ENCODE measurements around the gene SLC13A4.

SLC13A4 gene

DNA sequence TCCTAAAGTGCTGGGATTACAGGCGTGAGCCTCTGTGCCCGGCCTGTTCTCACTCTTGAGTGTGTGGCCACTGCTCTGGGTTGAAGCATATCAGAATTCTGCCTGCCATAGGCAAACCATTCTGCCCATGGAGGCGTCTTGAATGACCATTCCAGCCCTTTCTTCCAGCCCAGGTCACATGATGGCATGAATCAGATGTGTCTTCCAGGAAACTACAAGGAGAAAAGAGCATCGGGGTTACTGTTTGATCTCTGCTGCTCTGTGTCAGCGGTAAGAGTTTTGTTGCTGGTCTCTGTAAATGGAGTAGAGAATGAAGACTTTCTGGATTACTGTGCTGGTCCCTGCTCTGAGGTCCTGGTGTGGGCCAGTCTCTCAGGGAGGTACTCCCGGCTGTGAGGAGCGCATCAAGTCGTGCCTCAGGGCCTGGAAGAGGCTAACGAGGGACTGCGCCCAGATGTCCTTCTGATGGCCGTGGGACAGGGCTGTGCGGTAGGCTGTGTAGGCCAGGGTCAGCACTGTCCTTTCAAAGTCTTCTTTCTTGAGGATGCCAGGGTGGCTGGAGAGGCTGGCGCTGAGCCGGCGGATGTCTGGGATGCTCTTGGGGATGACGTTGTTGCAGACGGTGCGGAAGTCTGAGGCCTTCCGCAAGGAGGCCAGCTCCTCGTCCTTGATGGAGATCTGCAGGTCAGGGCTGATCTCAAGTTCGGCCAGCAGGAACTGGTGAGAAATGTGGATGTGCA lies 5.8 kb upstream of the SLC13A4 start:
- TF ChIP-seq CTCF (IDR thresholded peaks at IDR 0.05; ENCODE audit: insufficient read depth, low read depth, low read length, missing control alignments) = no peak
- no peak overlapping the region for H3K4me3 ChIP-seq (ENCODE audit: low read depth, low read length)
- no peak for DNase-seq (ENCODE audit: low read depth)

GRCh38 chr7:135731131-135731530 lies 3.1 kb upstream of the SLC13A4 start:
- DNase-seq (ENCODE audit: low read depth) = no peak
- H3K4me3 ChIP-seq (ENCODE audit: low read depth, low read length) = no peak overlapping the region
- no peak for TF ChIP-seq CTCF (IDR thresholded peaks at IDR 0.05; ENCODE audit: insufficient read depth, low read depth, low read length, missing control alignments)

- DNase-seq (ENCODE audit: low read depth) = no peak
- H3K4me3 ChIP-seq (ENCODE audit: low read depth, low read length) = no peak overlapping the region
- TF ChIP-seq CTCF (IDR thresholded peaks at IDR 0.05; ENCODE audit: insufficient read depth, low read depth, low read length, missing control alignments) = no peak
Measured at GRCh38 chr7:135729230-135729629, 1.2 kb upstream of the SLC13A4 start.

GRCh38 chr7:135726911-135727673 lies 894 bp downstream of the SLC13A4 start:
- TF ChIP-seq CTCF (IDR thresholded peaks at IDR 0.05; ENCODE audit: insufficient read depth, low read depth, low read length, missing control alignments) = no peak
- DNase-seq (ENCODE audit: low read depth) = no peak
- H3K4me3 ChIP-seq (ENCODE audit: low read depth, low read length) = no peak overlapping the region

DNA sequence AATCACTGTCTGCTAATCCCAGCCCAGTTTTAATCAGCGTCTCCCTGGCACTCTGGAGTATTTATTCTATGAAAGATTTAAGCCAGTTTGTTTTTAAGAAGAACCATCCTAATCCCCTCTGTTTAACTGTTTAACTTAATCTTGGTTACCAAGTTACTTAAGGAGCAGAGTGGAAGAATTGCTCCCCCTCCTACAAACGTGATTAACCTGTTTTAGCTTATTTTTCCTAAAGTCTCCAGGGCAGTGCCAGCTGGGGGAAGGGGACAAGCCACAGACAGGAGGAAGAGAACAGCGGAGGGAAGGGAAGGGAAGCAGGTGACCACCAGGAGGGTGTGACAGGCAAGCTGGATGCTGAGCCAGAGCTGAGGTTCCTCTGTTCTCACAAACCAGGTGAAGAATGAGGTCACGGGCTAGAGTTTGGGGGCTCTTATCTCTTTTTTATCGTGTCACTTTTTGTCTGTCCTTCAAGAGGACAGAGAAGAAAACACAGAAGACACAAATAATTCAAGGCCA lies 1.7 kb downstream of the SLC13A4 start:
- no peak for TF ChIP-seq CTCF (IDR thresholded peaks at IDR 0.05; ENCODE audit: insufficient read depth, low read depth, low read length, missing control alignments)
- no peak for DNase-seq (ENCODE audit: low read depth)
- H3K4me3 ChIP-seq (ENCODE audit: low read depth, low read length) = no peak overlapping the region

DNA sequence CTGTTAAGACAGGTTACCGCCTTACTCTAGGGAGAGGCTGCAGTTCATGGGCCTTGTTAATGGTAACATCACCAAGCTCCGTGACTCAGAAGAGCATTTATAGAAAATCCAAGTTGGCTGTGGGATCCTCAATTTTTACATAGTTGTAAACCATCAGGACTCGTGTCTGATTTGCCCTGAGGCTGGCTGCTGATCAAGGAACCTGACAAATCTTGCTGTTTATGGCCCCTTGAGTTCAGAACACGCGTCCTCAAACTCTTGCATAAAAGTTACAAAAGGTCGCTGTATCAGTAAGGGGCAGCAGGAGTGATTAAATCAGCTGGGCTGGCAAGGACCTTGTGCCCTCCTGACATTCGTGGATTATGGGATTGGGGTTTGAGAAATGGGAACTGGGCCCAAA lies 4.6 kb downstream of the SLC13A4 start:
- no peak for TF ChIP-seq CTCF (IDR thresholded peaks at IDR 0.05; ENCODE audit: insufficient read depth, low read depth, low read length, missing control alignments)
- no peak for DNase-seq (ENCODE audit: low read depth)

More for the DNA sequence above, 4.6 kb downstream of the SLC13A4 start:
- no peak overlapping the region for H3K4me3 ChIP-seq (ENCODE audit: low read depth, low read length)
